Activated gamma-delta T cell (primary cell): ENCODE data around the gene GNAS-AS1.
"Not testable (repeated sequence)": the region's sequence is repeated elsewhere in the genome, so short reads cannot be mapped to it uniquely, and the experiment has no call there.

Source experiments
- DNase-seq: peaks from one replicate; lab custom pipeline; 2025; lab: John Stamatoyannopoulos, UW

GNAS-AS1 gene

GRCh38 chr20:58835231-58835630 lies 15.5 kb downstream of the GNAS-AS1 start:
- DNase-seq: no peak

GRCh38 chr20:58833921-58834320 lies 16.8 kb downstream of the GNAS-AS1 start:
- DNase-seq: no peak

GRCh38 chr20:58832457-58832856 lies 18.2 kb downstream of the GNAS-AS1 start:
- DNase-seq: no peak

- DNase-seq: no peak
These were observed 21.2 kb downstream of the GNAS-AS1 start for GRCh38 chr20:58829531-58829941.

GRCh38 chr20:58828804-58829203 lies 21.9 kb downstream of the GNAS-AS1 start:
- not testable (repeated sequence) for DNase-seq

- DNase-seq: no peak
These were observed 22.6 kb downstream of the GNAS-AS1 start for GRCh38 chr20:58828136-58828535.

GRCh38 chr20:58826271-58826670 lies 24.4 kb downstream of the GNAS-AS1 start:
- DNase-seq: no peak

- no peak for DNase-seq
These were observed 25.3 kb downstream of the GNAS-AS1 start for GRCh38 chr20:58825450-58825849.

- DNase-seq: no peak
These were observed 25.9 kb downstream of the GNAS-AS1 start for GRCh38 chr20:58824843-58825242.

- no peak for DNase-seq
These were observed 27.7 kb downstream of the GNAS-AS1 start for GRCh38 chr20:58822748-58823730.

- DNase-seq: no peak
These were observed 28.6 kb downstream of the GNAS-AS1 start for GRCh38 chr20:58822149-58822548.

GRCh38 chr20:58820515-58820914 lies 30.2 kb downstream of the GNAS-AS1 start:
- not testable (repeated sequence) for DNase-seq

GRCh38 chr20:58819921-58820320 lies 30.8 kb downstream of the GNAS-AS1 start:
- DNase-seq: no peak

- DNase-seq: no peak
These were observed 32.0 kb downstream of the GNAS-AS1 start for GRCh38 chr20:58818586-58819285.

- no peak for DNase-seq
These were observed 33.0 kb downstream of the GNAS-AS1 start for GRCh38 chr20:58817748-58818147.

- no peak for DNase-seq
These were observed 33.6 kb downstream of the GNAS-AS1 start for GRCh38 chr20:58816957-58817651.

GRCh38 chr20:58816051-58816450 lies 34.7 kb downstream of the GNAS-AS1 start:
- no peak for DNase-seq

- DNase-seq: no peak
These were observed 35.3 kb downstream of the GNAS-AS1 start for GRCh38 chr20:58815448-58815847.

- no peak for DNase-seq
These were observed 37.3 kb downstream of the GNAS-AS1 start for GRCh38 chr20:58813369-58813768.

- DNase-seq: no peak
These were observed 39.4 kb downstream of the GNAS-AS1 start for GRCh38 chr20:58811334-58811733.

GRCh38 chr20:58810879-58811250 lies 39.8 kb downstream of the GNAS-AS1 start:
- no peak for DNase-seq

- no peak for DNase-seq
These were observed 40.4 kb downstream of the GNAS-AS1 start for GRCh38 chr20:58810116-58810878.
